GM12801 (cell line): ENCODE measurements around the gene NET1.

ENCODE experiments used
- TF ChIP-seq, protein P1 (sequence below): IDR thresholded peaks from one replicate; pipeline ENCODE4 v1.5.1; 2011; ENCODE audit warnings: control low read depth; ENCODE audit not compliant: insufficient read length; ENCODE audit errors: extremely low read depth

NET1 gene

DNA sequence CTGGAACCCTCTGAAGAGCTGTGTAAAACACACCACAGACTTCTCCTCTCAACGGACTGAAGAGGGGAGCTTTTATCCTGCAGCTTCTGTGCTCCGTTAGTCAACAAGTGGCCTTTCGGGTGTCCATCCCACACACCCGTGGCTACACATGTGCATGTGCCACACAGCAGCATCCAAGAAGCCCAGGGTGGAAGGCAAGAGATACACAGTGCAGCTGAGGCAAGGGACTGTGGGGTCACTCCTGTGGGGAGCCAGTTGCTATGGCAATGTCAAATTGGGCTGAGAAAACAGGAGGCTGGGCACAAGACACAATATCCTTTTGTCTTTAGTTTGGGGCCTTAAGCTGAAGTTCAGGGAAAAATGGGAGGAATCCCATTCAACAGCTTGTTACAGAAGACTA is 28.7 kb downstream of the NET1 start:
- TF ChIP-seq, protein P1, sequence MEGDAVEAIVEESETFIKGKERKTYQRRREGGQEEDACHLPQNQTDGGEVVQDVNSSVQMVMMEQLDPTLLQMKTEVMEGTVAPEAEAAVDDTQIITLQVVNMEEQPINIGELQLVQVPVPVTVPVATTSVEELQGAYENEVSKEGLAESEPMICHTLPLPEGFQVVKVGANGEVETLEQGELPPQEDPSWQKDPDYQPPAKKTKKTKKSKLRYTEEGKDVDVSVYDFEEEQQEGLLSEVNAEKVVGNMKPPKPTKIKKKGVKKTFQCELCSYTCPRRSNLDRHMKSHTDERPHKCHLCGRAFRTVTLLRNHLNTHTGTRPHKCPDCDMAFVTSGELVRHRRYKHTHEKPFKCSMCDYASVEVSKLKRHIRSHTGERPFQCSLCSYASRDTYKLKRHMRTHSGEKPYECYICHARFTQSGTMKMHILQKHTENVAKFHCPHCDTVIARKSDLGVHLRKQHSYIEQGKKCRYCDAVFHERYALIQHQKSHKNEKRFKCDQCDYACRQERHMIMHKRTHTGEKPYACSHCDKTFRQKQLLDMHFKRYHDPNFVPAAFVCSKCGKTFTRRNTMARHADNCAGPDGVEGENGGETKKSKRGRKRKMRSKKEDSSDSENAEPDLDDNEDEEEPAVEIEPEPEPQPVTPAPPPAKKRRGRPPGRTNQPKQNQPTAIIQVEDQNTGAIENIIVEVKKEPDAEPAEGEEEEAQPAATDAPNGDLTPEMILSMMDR = no peak

DNA sequence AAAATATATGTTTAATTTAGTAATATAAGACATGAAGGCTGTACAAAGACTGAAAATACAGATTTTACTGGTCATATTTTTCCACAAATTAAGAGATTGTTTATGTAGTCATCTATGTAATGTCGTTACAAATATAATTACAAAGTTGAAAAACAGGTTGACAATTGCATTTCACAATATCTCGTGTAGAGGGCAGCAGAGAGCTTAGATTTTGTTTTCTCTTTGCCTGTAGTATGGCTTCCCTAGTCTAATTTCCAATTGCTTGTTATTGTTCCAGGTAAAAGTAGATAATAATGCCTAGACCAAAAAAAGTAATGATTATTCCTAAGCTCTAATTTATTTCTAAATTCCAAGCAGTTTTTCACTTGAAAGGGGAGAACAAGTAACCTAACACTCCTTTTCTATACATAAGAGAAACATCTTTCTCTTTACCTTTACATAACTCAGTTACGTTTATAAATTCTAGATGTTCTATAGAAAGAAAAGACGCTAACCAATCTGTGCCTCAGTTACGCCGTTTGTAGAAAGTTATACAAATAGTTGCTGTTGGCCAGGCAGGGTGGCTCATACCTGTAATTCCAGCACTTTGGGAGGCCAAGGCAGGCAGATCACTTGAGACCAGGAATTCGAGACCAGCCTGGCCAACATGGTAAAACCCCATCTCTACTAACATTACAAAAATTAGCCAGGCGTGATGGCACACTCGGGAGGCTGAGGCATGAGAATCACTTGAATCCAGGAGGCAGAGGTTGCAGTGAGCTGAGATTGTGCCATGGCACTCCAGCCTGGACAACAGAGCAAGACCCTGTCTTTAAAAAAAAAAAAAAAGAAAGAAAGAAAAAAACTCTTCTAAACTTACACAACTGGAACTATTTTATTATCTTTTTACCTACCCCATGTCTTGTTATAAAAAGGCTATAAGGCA is 30.0 kb downstream of the NET1 start:
- TF ChIP-seq, protein P1 = no peak

DNA sequence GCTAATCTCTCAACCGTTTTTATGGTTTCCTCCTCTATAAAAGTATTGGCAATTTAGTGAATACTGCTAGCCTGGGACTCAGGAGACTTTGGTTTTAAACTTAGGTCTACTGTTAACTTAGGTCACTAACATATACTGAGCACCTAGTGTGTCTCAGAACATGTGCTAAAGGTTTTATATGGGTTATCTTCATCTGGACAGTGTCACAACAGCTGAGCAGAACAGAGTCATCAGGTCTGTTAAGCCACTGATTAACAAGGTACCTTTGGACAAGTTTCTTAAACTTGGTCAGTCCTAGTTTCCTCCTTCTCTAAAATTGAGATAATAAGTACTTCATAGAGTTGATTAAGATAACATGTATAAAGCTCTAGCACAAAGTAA is 30.6 kb downstream of the NET1 start:
- TF ChIP-seq, protein P1 = no peak

DNA sequence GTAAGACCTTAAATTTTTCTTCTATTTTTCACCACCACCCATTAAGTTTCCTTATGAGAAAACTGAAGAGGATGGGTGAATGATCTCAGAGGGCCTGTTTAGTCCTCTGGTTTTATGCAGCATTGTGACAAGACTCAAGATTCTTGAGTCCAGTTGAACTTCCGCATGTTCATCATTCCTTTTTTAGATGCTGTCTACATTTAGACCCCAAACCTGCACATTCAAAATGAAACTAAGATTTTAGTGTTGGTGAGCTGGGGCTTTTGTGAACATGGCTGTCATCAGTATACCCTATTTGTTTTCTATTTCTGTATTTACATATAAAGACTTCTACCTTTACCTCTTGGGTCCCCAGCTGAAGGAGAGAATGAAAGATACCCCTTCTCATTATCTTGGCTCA is 31.1 kb downstream of the NET1 start:
- TF ChIP-seq, protein P1 = no peak

DNA sequence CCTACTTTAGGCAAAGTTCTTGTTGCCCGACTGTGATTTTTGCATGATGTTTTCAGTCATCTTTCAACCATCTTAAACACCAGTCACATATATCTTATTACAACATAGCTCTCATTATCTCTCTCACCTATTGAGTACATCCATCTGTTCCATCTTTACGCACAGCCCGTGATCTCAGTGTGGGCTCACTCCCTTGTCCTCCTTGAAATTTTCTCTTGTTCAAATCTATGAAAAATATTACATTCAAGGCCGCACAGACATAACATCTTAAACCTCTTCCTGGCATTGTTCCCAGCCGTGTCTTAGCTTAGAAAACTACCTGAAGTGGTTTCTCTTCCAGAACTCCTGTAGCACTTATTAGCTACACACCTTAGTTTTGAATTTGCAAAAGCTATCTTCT is 32.6 kb downstream of the NET1 start:
- TF ChIP-seq, protein P1 = no peak

DNA sequence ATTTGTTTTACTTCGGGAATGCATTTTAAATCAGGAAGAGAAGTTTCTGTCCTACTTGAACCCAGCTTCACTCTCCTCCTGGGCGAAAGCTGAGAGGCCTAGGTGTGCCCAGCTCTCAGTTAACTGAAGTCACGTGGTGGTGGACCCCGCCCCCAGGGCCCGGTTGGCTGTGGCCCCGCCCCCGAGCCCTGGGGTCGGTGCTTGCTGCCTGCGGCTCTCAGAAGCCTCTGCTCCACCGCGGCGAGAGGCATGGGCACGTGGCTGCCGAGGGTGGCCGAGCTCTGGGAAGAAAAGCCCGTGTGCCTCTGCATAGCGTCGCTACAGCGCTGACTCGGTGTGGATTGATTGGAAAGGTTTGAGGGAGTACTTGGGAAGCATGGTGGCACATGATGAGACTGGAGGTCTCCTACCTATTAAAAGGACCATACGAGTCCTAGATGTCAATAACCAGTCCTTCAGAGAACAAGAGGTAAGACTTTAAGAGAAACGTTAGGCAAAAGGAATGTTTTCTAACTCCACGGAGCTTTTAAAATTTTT is 34.1 kb downstream of the NET1 start:
- TF ChIP-seq, protein P1 = no peak

DNA sequence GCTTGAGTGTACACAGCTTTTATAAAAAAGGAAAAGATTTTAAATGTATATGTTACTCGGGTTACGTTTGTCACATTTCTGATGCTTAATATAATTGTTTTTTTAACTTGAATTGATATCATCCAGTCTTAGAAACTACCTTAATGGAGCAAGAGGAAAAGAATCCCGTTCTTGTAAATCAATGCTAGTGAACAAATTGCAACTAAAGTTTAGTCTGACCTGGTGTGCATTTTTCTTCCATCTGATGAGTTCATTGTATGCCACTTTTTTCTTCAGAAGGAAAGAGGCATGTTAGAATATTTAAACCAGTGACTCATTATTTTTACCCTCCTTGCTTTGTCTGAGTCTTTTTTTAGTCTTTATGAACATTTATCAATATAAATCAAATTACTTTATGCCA is 34.7 kb downstream of the NET1 start:
- TF ChIP-seq, protein P1 = no peak
